A673 (cell line): ENCODE data around the gene NEXN. TPM values are rescaled to one million over a fixed set of nuclear protein-coding genes. Genes with fewer than 3 reads are reported as not detected.
A peak's percentile ranks its signal among the peaks of the same experiment; 100 is the strongest.

ENCODE experiments used
- BruUV-seq: library from RNA; stranded (reverse); fragments of 400-500 nt; replicated peaks from 2 replicates; lab custom pipeline; 2021; lab: Mats Ljungman, UMichigan
- CTCF ChIA-PET: fragments of 300-600 bp; sonication (Branson Sonifier 250); formaldehyde crosslinking; loops from one replicate; lab custom pipeline; 2022; ENCODE audit warnings: antibody characterized with exemption; lab: Charles Lee
- POLR2A ChIA-PET: fragments of 300-600 bp; sonication (Branson Sonifier 250); formaldehyde crosslinking; loops from one replicate; lab custom pipeline; 2022; ENCODE audit warnings: antibody characterized with exemption; ENCODE audit not compliant: low non-redundant PET; lab: Charles Lee
- DNase-seq: peaks from one replicate; pipeline ENCODE4 v3.0.0-alpha.2; 2015; ENCODE audit warnings: low spot score
- H3K27ac ChIP-seq: fragments of 200-600 bp; sonication (generic); 2 replicates; pipeline ENCODE4 v1.5.1; 2016; ENCODE audit warnings: mixed run types, low read depth, mild to moderate bottlenecking, mixed read lengths, antibody characterized with exemption, low read length; ENCODE audit not compliant: poor library complexity, severe bottlenecking
- H3K27me3 ChIP-seq: fragments of 200-600 bp; sonication (generic); replicated peaks from 2 replicates; pipeline ENCODE4 v1.6.1; 2017; ENCODE audit warnings: mixed run types, low read depth, mild to moderate bottlenecking, mixed read lengths, antibody characterized with exemption, low read length; ENCODE audit not compliant: insufficient read depth, poor library complexity
- H3K36me3 ChIP-seq: fragments of 200-600 bp; sonication (generic); 2 replicates; pipeline ENCODE4 v1.6.1; 2016; ENCODE audit warnings: mixed run types, mild to moderate bottlenecking, mixed read lengths, antibody characterized with exemption, low read length; ENCODE audit not compliant: insufficient read depth, poor library complexity, severe bottlenecking
- H3K4me1 ChIP-seq: fragments of 200-600 bp; sonication (generic); 2 replicates; pipeline ENCODE4 v1.6.1; 2017; ENCODE audit warnings: mixed run types, mild to moderate bottlenecking, mixed read lengths, antibody characterized with exemption, low read length; ENCODE audit not compliant: insufficient read depth, poor library complexity, severe bottlenecking
- H3K4me3 ChIP-seq: fragments of 200-600 bp; sonication (generic); 2 replicates; pipeline ENCODE4 v1.5.1; 2016; ENCODE audit warnings: low read depth, mixed run types, mild to moderate bottlenecking, mixed read lengths, low read length; ENCODE audit not compliant: poor library complexity, severe bottlenecking
- H3K9me3 ChIP-seq: fragments of 200-600 bp; sonication (generic); 2 replicates; pipeline ENCODE4 v1.6.1; 2016; ENCODE audit warnings: mixed run types, low read depth, mild to moderate bottlenecking, mixed read lengths, antibody characterized with exemption, low read length; ENCODE audit not compliant: poor library complexity, severe bottlenecking
- EZH2 ChIP-seq: fragments of 200-600 bp; sonication (generic); IDR thresholded peaks from 2 replicates; pipeline ENCODE4 v1.6.1; 2017; ENCODE audit warnings: borderline replicate concordance, low read depth, mild to moderate bottlenecking, mixed read lengths, antibody characterized with exemption, low read length; ENCODE audit not compliant: poor library complexity, severe bottlenecking
- intact Hi-C: fragments of 100-400 bp; cut with micrococcal nuclease; formaldehyde crosslinking; loops from one replicate; pipeline ENCODE4 v1.10.0; 2022; ENCODE audit not compliant: unreplicated experiment
- total RNA-seq: library from RNA; stranded (reverse); gene quantifications from 2 replicates; pipeline ENCODE4 v1.2.3, GENCODE V29; 2021
- TF ChIP-seq, protein P1 (sequence below): fragments of 300-800, 200-600 bp; sonication (generic); conservative IDR thresholded peaks from 2 replicates; pipeline ENCODE4 v1.5.1; 2017; ENCODE audit warnings: low read depth, mild to moderate bottlenecking, antibody characterized with exemption, low read length, moderate library complexity, mixed read lengths

Gene NEXN
- total RNA-seq, 1 experiment from 2014 or later, result 0.45 TPM

DNA sequence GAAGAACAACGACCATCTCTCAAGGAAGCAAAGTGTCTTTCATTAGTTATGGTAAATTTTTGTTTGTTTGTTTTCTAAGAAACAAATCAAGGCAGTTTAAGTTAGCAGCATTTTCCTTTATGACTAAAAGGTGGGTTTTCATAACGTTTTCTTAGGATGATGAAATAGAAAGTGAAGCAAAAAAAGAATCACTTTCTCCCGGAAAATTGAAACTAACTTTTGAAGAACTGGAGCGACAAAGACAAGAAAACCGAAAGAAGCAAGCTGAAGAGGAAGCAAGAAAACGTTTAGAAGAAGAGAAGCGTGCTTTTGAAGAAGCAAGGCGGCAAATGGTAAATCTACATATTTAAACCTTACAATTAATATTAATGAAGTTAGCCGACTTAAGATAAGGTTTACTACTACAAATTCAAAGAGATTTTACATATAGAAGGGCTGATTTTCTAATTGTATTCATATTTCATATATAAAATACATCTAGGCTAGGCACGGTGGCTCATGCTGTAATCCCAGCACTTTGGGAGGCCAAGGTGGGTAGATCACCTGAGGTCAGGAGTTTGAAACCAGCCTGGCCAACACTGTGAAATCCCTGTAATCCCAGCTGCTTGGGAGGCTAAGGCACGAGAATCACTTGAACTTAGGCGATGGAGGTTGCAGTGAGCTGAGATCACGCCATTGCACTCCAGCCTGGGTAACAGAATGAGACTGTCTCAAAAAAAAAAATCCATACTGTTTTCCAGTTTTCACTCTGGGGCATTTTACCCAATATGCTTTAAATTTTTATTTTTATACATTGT is 38.3 kb downstream of the NEXN start:
- intact Hi-C loops, result no loop called here
- Histone ChIP-seq H3K27me3 (no peaks in the 10 kb centered on the region), H3K4me1 (no peaks in the 10 kb centered on the region), H3K36me3 (no peaks in the 10 kb centered on the region), H3K9me3 (no peaks in the 10 kb centered on the region), H3K4me3 (peak overlapping the region; percentile 17), H3K27ac (no peak overlapping the region)
- TF ChIP-seq, protein P1, sequence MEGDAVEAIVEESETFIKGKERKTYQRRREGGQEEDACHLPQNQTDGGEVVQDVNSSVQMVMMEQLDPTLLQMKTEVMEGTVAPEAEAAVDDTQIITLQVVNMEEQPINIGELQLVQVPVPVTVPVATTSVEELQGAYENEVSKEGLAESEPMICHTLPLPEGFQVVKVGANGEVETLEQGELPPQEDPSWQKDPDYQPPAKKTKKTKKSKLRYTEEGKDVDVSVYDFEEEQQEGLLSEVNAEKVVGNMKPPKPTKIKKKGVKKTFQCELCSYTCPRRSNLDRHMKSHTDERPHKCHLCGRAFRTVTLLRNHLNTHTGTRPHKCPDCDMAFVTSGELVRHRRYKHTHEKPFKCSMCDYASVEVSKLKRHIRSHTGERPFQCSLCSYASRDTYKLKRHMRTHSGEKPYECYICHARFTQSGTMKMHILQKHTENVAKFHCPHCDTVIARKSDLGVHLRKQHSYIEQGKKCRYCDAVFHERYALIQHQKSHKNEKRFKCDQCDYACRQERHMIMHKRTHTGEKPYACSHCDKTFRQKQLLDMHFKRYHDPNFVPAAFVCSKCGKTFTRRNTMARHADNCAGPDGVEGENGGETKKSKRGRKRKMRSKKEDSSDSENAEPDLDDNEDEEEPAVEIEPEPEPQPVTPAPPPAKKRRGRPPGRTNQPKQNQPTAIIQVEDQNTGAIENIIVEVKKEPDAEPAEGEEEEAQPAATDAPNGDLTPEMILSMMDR, result no peak
- no peak for TF ChIP-seq EZH2
- ChIA-PET POLR2A (no interaction called here), CTCF (no interaction called here)
- BruUV-seq, result no TSS peak
- DNase-seq, result no peak

DNA sequence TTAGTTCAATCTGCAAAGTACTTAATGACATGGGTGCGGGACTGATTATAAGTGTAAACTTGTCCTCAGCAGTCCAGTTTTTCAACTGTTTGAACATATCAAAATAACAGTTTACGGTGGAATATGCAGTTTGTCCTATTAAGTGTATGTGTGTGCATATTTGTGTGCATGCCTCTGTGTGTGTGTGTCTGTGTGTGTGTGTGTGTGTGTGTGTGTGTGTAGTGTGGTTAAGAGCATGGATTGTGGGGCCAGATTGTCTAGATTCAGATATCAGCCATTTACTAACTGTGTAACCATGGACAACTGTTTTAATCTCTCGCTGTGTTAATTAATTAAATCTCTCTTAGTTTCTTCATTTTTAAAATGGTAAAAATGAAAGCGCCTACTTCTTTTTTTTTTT is 39.0 kb downstream of the NEXN start:
- Histone ChIP-seq H3K27me3 (no peaks in the 10 kb centered on the region), H3K9me3 (no peaks in the 10 kb centered on the region), H3K4me1 (no peaks in the 10 kb centered on the region), H3K4me3 (no peak overlapping the region), H3K27ac (no peak overlapping the region), H3K36me3 (no peaks in the 10 kb centered on the region)
- TF ChIP-seq, protein P1, result no peak
- no peak for TF ChIP-seq EZH2
- BruUV-seq, result no TSS peak
- intact Hi-C loops, result no loop called here
- ChIA-PET POLR2A (no interaction called here), CTCF (no interaction called here)
- no peak for DNase-seq

DNA sequence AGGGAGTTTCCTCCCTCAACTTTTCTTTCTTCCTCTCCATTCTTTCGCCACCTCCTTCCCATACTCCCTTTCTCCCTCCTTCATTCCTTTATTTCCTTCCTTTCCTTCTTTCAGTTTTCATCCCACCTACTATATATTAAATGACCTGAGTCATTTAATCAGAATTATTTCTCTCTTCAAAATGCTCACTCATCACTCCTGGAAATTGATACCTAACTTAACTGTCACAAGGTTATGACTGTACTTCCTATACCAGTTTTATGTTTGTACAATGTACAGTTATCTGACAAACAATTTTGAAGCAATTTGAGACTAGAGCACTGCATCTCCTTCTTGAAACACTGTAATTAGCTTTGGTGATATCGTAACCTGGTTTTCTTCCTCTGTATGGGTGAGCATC is 41.4 kb downstream of the NEXN start:
- DNase-seq, result no peak
- Histone ChIP-seq H3K4me1 (no peaks in the 10 kb centered on the region), H3K27me3 (no peaks in the 10 kb centered on the region), H3K36me3 (no peaks in the 10 kb centered on the region), H3K27ac (no peak overlapping the region), H3K4me3 (no peak overlapping the region), H3K9me3 (no peaks in the 10 kb centered on the region)
- POLR2A ChIA-PET, result no interaction called here
- no peak for TF ChIP-seq EZH2
- TF ChIP-seq, protein P1, result no peak
- CTCF ChIA-PET, result interaction anchor here (0.7 kb wide), 1 partner anchor 17 kb away, joined by 3 read pairs; no protein-coding TSS in a partner anchor
- intact Hi-C loops, result no loop called here
- BruUV-seq, result no TSS peak
